PC-9 (cell line): ENCODE data around the gene PKN3.

Experiments used
- CTCF ChIP-seq: fragments of 200-600 bp; sonication (generic); conservative IDR thresholded peaks from 2 replicates; pipeline ENCODE4 v1.6.1; 2017; ENCODE audit warnings: mixed run types, antibody characterized with exemption, mild to moderate bottlenecking, moderate library complexity
- EZH2 ChIP-seq: fragments of 200-600 bp; sonication (generic); IDR thresholded peaks from 2 replicates; pipeline ENCODE4 v1.8.0; 2017; ENCODE audit warnings: antibody characterized with exemption, low read depth

GRCh38 chr9:128718047-128718446 is 15.7 kb downstream of the PKN3 start:
- TF ChIP-seq CTCF (no peak), EZH2 (no peak)
